Body of pancreas (tissue), 4 donors: ENCODE measurements around the gene AUTS2.

Experiments
- POLR2A ChIP-seq, 3 donors: fragments of 450-650 bp; IDR thresholded peaks; one replicate each; pipeline ENCODE4 v1.6.1; 2016; ENCODE audit warnings: antibody characterized with exemption in 3 of 3, mild to moderate bottlenecking in 2 of 3
- TF ChIP-seq, protein P1 (sequence below), 7 experiments: fragments of 450-650 bp in 4 of 7; fragments of 200-600 bp in 3 of 7; sonication (generic) in 3 of 7; IDR thresholded peaks; one replicate each; pipeline ENCODE4 v1.5.1; 2016 to 2019; ENCODE audit warnings: antibody characterized with exemption in 7 of 7

DNA sequence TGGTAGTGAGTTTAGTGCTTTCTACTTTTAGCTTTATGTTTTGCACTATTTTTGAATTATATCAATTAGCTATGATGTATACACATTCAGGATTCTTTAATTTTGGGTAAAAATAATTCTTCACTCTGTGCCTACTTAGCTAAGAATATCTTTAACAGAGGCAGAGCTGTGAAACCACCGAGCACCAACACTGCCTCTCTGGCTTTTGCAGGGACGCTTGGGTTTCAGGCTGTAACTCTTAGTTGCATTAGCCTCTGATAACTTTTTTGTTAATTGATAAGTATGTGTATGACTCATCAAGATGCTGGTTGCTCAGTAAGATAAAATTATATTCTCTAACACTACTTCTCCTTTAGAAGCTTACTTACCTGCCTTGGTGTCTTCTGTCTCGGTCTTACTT is 738.3 kb downstream of the AUTS2 start:
- TF ChIP-seq, protein P1, sequence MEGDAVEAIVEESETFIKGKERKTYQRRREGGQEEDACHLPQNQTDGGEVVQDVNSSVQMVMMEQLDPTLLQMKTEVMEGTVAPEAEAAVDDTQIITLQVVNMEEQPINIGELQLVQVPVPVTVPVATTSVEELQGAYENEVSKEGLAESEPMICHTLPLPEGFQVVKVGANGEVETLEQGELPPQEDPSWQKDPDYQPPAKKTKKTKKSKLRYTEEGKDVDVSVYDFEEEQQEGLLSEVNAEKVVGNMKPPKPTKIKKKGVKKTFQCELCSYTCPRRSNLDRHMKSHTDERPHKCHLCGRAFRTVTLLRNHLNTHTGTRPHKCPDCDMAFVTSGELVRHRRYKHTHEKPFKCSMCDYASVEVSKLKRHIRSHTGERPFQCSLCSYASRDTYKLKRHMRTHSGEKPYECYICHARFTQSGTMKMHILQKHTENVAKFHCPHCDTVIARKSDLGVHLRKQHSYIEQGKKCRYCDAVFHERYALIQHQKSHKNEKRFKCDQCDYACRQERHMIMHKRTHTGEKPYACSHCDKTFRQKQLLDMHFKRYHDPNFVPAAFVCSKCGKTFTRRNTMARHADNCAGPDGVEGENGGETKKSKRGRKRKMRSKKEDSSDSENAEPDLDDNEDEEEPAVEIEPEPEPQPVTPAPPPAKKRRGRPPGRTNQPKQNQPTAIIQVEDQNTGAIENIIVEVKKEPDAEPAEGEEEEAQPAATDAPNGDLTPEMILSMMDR (IDR thresholded peaks at IDR 0.05): no peak
- TF ChIP-seq POLR2A (IDR thresholded peaks at IDR 0.05): no peak
